H1 (cell line): Measurements from ENCODE around the gene ENKUR. TPM values are rescaled to one million over a fixed set of nuclear protein-coding genes. Genes with fewer than 3 reads are reported as not detected.

Experiments
- CTCF ChIA-PET: fragments of 300-600 bp; sonication (Branson Sonifier 250); formaldehyde crosslinking; loops from one replicate; lab custom pipeline; 2021; ENCODE audit not compliant: partially characterized antibody; lab: Charles Lee
- POLR2A ChIA-PET: fragments of 300-600 bp; sonication (Branson Sonifier 250); formaldehyde crosslinking; loops from one replicate; lab custom pipeline; 2021; ENCODE audit warnings: inconsistent platforms; ENCODE audit not compliant: partially characterized antibody; lab: Charles Lee
- DNase-seq, 2 experiments: peaks; one replicate each; pipeline versions ENCODE4 v3.0.0 to v3.0.0-alpha.2; 2010 to 2022; ENCODE audit warnings: low spot score in 2 of 2, low read depth in 1 of 2, mixed read lengths in 1 of 2
- FAIRE-seq: peaks from 2 replicates; lab custom pipeline; 2011; peaks lifted over from hg19 to GRCh38; lab: Jason Lieb, UNC
- H2AFZ ChIP-seq: 2 replicates; pipeline ENCODE4 v1.8.1; 2012; ENCODE audit warnings: low read length, inconsistent platforms
- H2AK5ac ChIP-seq: 2 replicates; pipeline ENCODE4 v1.6.1; 2013; ENCODE audit warnings: low read depth, low read length
- H2BK120ac ChIP-seq: replicated peaks from 2 replicates; pipeline ENCODE3; 2013; ENCODE audit warnings: low read depth, low read length, inconsistent platforms
- H2BK12ac ChIP-seq: 2 replicates; pipeline ENCODE4 v1.6.1; 2013; ENCODE audit warnings: low read depth, low read length
- H2BK15ac ChIP-seq: 2 replicates; pipeline ENCODE4 v1.6.1; 2013; ENCODE audit warnings: low read length
- H2BK20ac ChIP-seq: 2 replicates; pipeline ENCODE4 v1.6.1; 2013; ENCODE audit warnings: low read length
- H2BK5ac ChIP-seq: 2 replicates; pipeline ENCODE4 v1.6.1; 2013; ENCODE audit warnings: low read depth, low read length
- H3K14ac ChIP-seq: 2 replicates; pipeline ENCODE4 v1.6.1; 2013; ENCODE audit warnings: inconsistent platforms; ENCODE audit not compliant: insufficient read length
- H3K18ac ChIP-seq: 2 replicates; pipeline ENCODE4 v1.6.1; 2013; ENCODE audit warnings: low read length; ENCODE audit errors: extremely low read depth
- H3K23ac ChIP-seq: 2 replicates; pipeline ENCODE4 v1.6.1; 2013; ENCODE audit warnings: inconsistent platforms; ENCODE audit not compliant: insufficient read length
- H3K23me2 ChIP-seq: 2 replicates; pipeline ENCODE4 v1.6.1; 2013; ENCODE audit warnings: low read depth, low read length
- H3K27ac ChIP-seq: 2 replicates; pipeline ENCODE4 v1.6.1; 2011; ENCODE audit warnings: low read depth, low read length, inconsistent platforms
- H3K27me3 ChIP-seq, 4 experiments: replicated peaks in 1 of 4; 1 replicate in 1 of 4; 2 replicates in 3 of 4; pipeline versions ENCODE4 v1.6.1 to v1.8.1; 2011 to 2013; ENCODE audit warnings: low read length in 3 of 4, mild to moderate bottlenecking in 3 of 4, inconsistent platforms in 2 of 4, mixed read lengths in 2 of 4, moderate library complexity in 1 of 4; ENCODE audit not compliant: control insufficient read depth in 3 of 4, insufficient read depth in 3 of 4; ENCODE audit errors: extremely low read depth in 1 of 4
- H3K36me3 ChIP-seq, 4 experiments: 2 replicates each; pipeline versions ENCODE4 v1.6.1 to v1.8.1; 2011 to 2013; ENCODE audit warnings: mild to moderate bottlenecking in 4 of 4, low read length in 3 of 4, moderate library complexity in 2 of 4, control low read depth in 1 of 4, inconsistent platforms in 1 of 4; ENCODE audit not compliant: insufficient read depth in 4 of 4, control insufficient read depth in 2 of 4
- H3K4ac ChIP-seq: replicated peaks from 2 replicates; pipeline ENCODE3; 2013; ENCODE audit warnings: low read length, low read depth, mixed read lengths, inconsistent platforms; ENCODE audit not compliant: insufficient read length
- H3K4me1 ChIP-seq, 4 experiments: replicated peaks in 1 of 4; 1 replicate in 1 of 4; 2 replicates in 3 of 4; pipeline versions ENCODE4 v1.6.1 to v1.8.1; 2011 to 2013; ENCODE audit warnings: low read length in 3 of 4, inconsistent platforms in 2 of 4, mixed read lengths in 1 of 4; ENCODE audit not compliant: insufficient read depth in 4 of 4, control insufficient read depth in 3 of 4
- H3K4me2 ChIP-seq, 2 experiments: 2 replicates each; pipeline versions ENCODE4 v1.6.1 to v1.8.1; 2011 to 2013; ENCODE audit warnings: low read depth in 2 of 2, low read length in 2 of 2, control low read depth in 1 of 2, inconsistent platforms in 1 of 2, mild to moderate bottlenecking in 1 of 2; ENCODE audit not compliant: insufficient read depth in 1 of 2
- H3K4me3 ChIP-seq, 4 experiments: fragments of 200-600, 300-600 bp in 1 of 4; sonication (generic), shearing (Covaris generic), sonication (Bioruptor Twin) in 1 of 4; 2 replicates each; pipeline versions ENCODE4 v1.5.1 to v1.8.1; 2011 to 2016; ENCODE audit warnings: low read length in 4 of 4, low read depth in 3 of 4, control low read depth in 2 of 4, inconsistent platforms in 2 of 4, mild to moderate bottlenecking in 2 of 4, mixed read lengths in 1 of 4, moderate library complexity in 1 of 4; ENCODE audit not compliant: insufficient read depth in 2 of 4; ENCODE audit errors: extremely low read depth in 1 of 4
- H3K56ac ChIP-seq: replicated peaks from 2 replicates; pipeline ENCODE3; 2013; ENCODE audit warnings: low read depth, mild to moderate bottlenecking, mixed read lengths, low read length, inconsistent platforms; ENCODE audit not compliant: insufficient read length
- H3K79me1 ChIP-seq: 2 replicates; pipeline ENCODE4 v1.6.1; 2013; ENCODE audit warnings: low read depth, low read length, control low read depth
- H3K79me2 ChIP-seq, 2 experiments: 2 replicates each; pipeline versions ENCODE4 v1.6.1 to v1.8.1; 2012 to 2013; ENCODE audit warnings: low read length in 2 of 2, mild to moderate bottlenecking in 2 of 2, inconsistent platforms in 1 of 2; ENCODE audit not compliant: insufficient read depth in 2 of 2, control insufficient read depth in 1 of 2
- H3K9ac ChIP-seq, 4 experiments: replicated peaks in 1 of 4; 1 replicate in 1 of 4; 2 replicates in 3 of 4; pipeline versions ENCODE4 v1.6.1 to v1.8.1; 2011 to 2013; ENCODE audit warnings: low read depth in 3 of 4, low read length in 3 of 4, control low read depth in 2 of 4, mild to moderate bottlenecking in 2 of 4, moderate library complexity in 2 of 4, inconsistent platforms in 1 of 4; ENCODE audit errors: extremely low read depth in 1 of 4
- H3K9me3 ChIP-seq, 2 experiments: 2 replicates each; pipeline versions ENCODE4 v1.6.1 to v1.8.1; 2012 to 2013; ENCODE audit warnings: mild to moderate bottlenecking in 2 of 2, moderate library complexity in 2 of 2, control low read depth in 1 of 2, inconsistent platforms in 1 of 2, low read depth in 1 of 2, low read length in 1 of 2, mixed read lengths in 1 of 2; ENCODE audit not compliant: insufficient read depth in 2 of 2
- H4K20me1 ChIP-seq, 2 experiments: replicated peaks in 1 of 2; 2 replicates each; pipeline versions ENCODE3 to v1.8.1; 2011 to 2013; ENCODE audit warnings: inconsistent platforms in 2 of 2, low read length in 2 of 2, mild to moderate bottlenecking in 1 of 2; ENCODE audit not compliant: insufficient read depth in 2 of 2, control insufficient read depth in 1 of 2
- H4K5ac ChIP-seq: 2 replicates; pipeline ENCODE4 v1.6.1; 2013; ENCODE audit warnings: low read length, low read depth, mixed read lengths, inconsistent platforms; ENCODE audit not compliant: insufficient read length
- H4K8ac ChIP-seq: 2 replicates; pipeline ENCODE4 v1.8.0; 2013; ENCODE audit warnings: mild to moderate bottlenecking, moderate library complexity, low read length, inconsistent platforms; ENCODE audit not compliant: insufficient read depth; ENCODE audit errors: extremely low read depth
- H4K91ac ChIP-seq: replicated peaks from 2 replicates; pipeline ENCODE3; 2013; ENCODE audit warnings: low read length, mixed read lengths, inconsistent platforms; ENCODE audit not compliant: insufficient read length
- ASH2L ChIP-seq: fragments of 200-600, 300-600 bp; sonication (generic); IDR thresholded peaks from one replicate; pipeline ENCODE4 v1.7.1; 2017; ENCODE audit warnings: low read length
- BRCA1 ChIP-seq: IDR thresholded peaks from 2 replicates; pipeline ENCODE4 v1.6.1; 2012; ENCODE audit warnings: low read depth, low read length, improper control_type of control experiment
- CHD2 ChIP-seq: IDR thresholded peaks from 2 replicates; pipeline ENCODE4 v1.6.1; 2012; ENCODE audit warnings: low read length, improper control_type of control experiment
- EGR1 ChIP-seq: IDR thresholded peaks from 2 replicates; pipeline ENCODE4 v1.6.1; 2011; ENCODE audit warnings: low read depth, low read length, borderline replicate concordance
- HDAC2 ChIP-seq, 2 experiments: fragments of 300-600 bp in 1 of 2; sonication (generic) in 1 of 2; IDR thresholded peaks; 2 replicates each; pipeline ENCODE4 v1.6.1; 2011 to 2012; ENCODE audit warnings: low read depth in 2 of 2, low read length in 2 of 2, mild to moderate bottlenecking in 2 of 2, moderate library complexity in 2 of 2, borderline replicate concordance in 1 of 2, inconsistent platforms in 1 of 2
- HDAC6 ChIP-seq: IDR thresholded peaks from one replicate; pipeline ENCODE4 v1.7.1; 2012; ENCODE audit warnings: low read depth, mild to moderate bottlenecking, inconsistent platforms, low read length, moderate library complexity
- KDM1A ChIP-seq: fragments of 200-600, 300-600 bp; sonication (generic); IDR thresholded peaks from 2 replicates; pipeline ENCODE4 v1.7.1; 2016; ENCODE audit warnings: mild to moderate bottlenecking, low read length, borderline replicate concordance
- MAX ChIP-seq: IDR thresholded peaks from 2 replicates; pipeline ENCODE4 v1.6.1; 2012; ENCODE audit warnings: inconsistent platforms
- NRF1 ChIP-seq: IDR thresholded peaks from 2 replicates; pipeline ENCODE4 v1.6.1; 2011; ENCODE audit warnings: mild to moderate bottlenecking, low read depth, low read length, improper control_type of control experiment
- RAD21 ChIP-seq, 2 experiments: IDR thresholded peaks in 1 of 2; conservative IDR thresholded peaks in 1 of 2; 2 replicates each; pipeline ENCODE4 v1.6.1; 2011; ENCODE audit warnings: low read depth in 2 of 2, low read length in 2 of 2, improper control_type of control experiment in 1 of 2, inconsistent platforms in 1 of 2, mild to moderate bottlenecking in 1 of 2, moderate library complexity in 1 of 2
- SAP30 ChIP-seq: fragments of 300-600 bp; sonication (generic); IDR thresholded peaks from 2 replicates; pipeline ENCODE4 v1.7.1; 2012; ENCODE audit warnings: low read length, moderate library complexity, mild to moderate bottlenecking, inconsistent platforms; ENCODE audit not compliant: insufficient read depth, insufficient replicate concordance
- SIX5 ChIP-seq: IDR thresholded peaks from 2 replicates; pipeline ENCODE4 v1.6.1; 2011; ENCODE audit warnings: mild to moderate bottlenecking, low read depth, low read length
- USF2 ChIP-seq: IDR thresholded peaks from 2 replicates; pipeline ENCODE4 v1.6.1; 2011; ENCODE audit warnings: low read length, improper control_type of control experiment
- YY1 ChIP-seq: IDR thresholded peaks from 2 replicates; pipeline ENCODE4 v1.6.1; 2011; ENCODE audit warnings: low read depth, mild to moderate bottlenecking, low read length
- WGBS, 2 experiments: shearing (Covaris generic) in 1 of 2; methylation state at CpG; one replicate each; pipeline versions ENCODE4 v1.1.6 to v1.1.7; 2013 to 2015; ENCODE audit warnings: low lambda C conversion rate in 2 of 2, mixed read lengths in 2 of 2, inconsistent platforms in 1 of 2, low coverage in 1 of 2, missing lambda C conversion rate in 1 of 2; ENCODE audit not compliant: insufficient replicate concordance in 2 of 2, insufficient coverage in 1 of 2, insufficient read length in 1 of 2; ENCODE audit errors: extremely low coverage in 1 of 2, missing lambda C conversion rate in 1 of 2; 5-methylcytosine and 5-hydroxymethylcytosine counted together
- polyA plus RNA-seq, 7 experiments: library from polyadenylated mRNA; depleted of rRNA in 3 of 7; stranded (reverse) in 5 of 7; unstranded in 2 of 7; fragments of >200 nt in 5 of 7; fragments of 200-250 nt in 2 of 7; gene quantifications; 1 replicate in 5 of 7; 2 replicates in 1 of 7; 4 replicates in 1 of 7; pipeline versions ENCODE4 v1.2.1 to v1.2.3, GENCODE V29; 2011 to 2013; ENCODE audit warnings: missing spikeins in 2 of 7, mixed read lengths in 2 of 7
- total RNA-seq: library from RNA; stranded (reverse); fragmentation: NEBNext Ultra II Directional; extraction: Animal tissue kit (Norgen Biotek cat#: 25700); gene quantifications from 2 replicates; pipeline ENCODE4 v1.2.1, GENCODE V29; 2021

The ENKUR gene
- total and polyA plus RNA-seq, 2 of the 8 experiments (the other 6 are each of a cell fraction or from before 2014, with no cell fraction given) = not detected

GRCh38 chr10:24984906-24985305 lies 31.1 kb downstream of the ENKUR start:
- no peak overlapping the region for H4K91ac ChIP-seq
- H3K18ac ChIP-seq = no peak overlapping the region
- no peaks in the 10 kb centered on the region for H3K27me3 ChIP-seq
- H3K9ac ChIP-seq = no peak overlapping the region
- no peak overlapping the region for H2BK15ac ChIP-seq
- no peaks in the 10 kb centered on the region for H3K79me2 ChIP-seq
- H3K23me2 ChIP-seq = no peaks in the 10 kb centered on the region
- ChIA-PET POLR2A (no interaction called here), CTCF (no interaction called here)
- no peak overlapping the region for H4K5ac ChIP-seq
- no peak overlapping the region for H3K4ac ChIP-seq
- no peak overlapping the region for H2AFZ ChIP-seq
- H3K4me2 ChIP-seq = no peak overlapping the region
- H2BK20ac ChIP-seq = no peak overlapping the region
- no peak overlapping the region for H3K23ac ChIP-seq
- no peak for FAIRE-seq
- H3K36me3 ChIP-seq = no peaks in the 10 kb centered on the region
- H2BK120ac ChIP-seq = no peak overlapping the region
- H3K14ac ChIP-seq = no peak overlapping the region
- no peak overlapping the region for H4K8ac ChIP-seq
- H3K4me1 ChIP-seq = no peaks in the 10 kb centered on the region
- no peak overlapping the region for H3K27ac ChIP-seq
- no peaks in the 10 kb centered on the region for H3K9me3 ChIP-seq
- no peaks in the 10 kb centered on the region for H4K20me1 ChIP-seq
- 92% methylated on average over 3 of the region's 3 CpGs; no CpG with 5 or more reads in 1 of the 2 experiments for WGBS, 2 experiments
- H2BK12ac ChIP-seq = no peak overlapping the region
- H3K4me3 ChIP-seq = no peak overlapping the region
- no peak overlapping the region for H3K56ac ChIP-seq
- no peaks in the 10 kb centered on the region for H3K79me1 ChIP-seq
- H2AK5ac ChIP-seq = no peak overlapping the region
- DNase-seq = no peak
- H2BK5ac ChIP-seq = no peak overlapping the region
- TF ChIP-seq CHD2 = no peak
- TF ChIP-seq NRF1 = no peak
- TF ChIP-seq EGR1 = no peak
- no peak for TF ChIP-seq HDAC6
- no peak for TF ChIP-seq BRCA1
- no peak for TF ChIP-seq YY1
- no peak for TF ChIP-seq SIX5
- no peak for TF ChIP-seq HDAC2 (IDR thresholded peaks at IDR 0.05; ENCODE audit: borderline replicate concordance in 1 of 2, low read depth in 2 of 2, low read length in 2 of 2)
- no peak for TF ChIP-seq KDM1A
- TF ChIP-seq MAX = no peak
- TF ChIP-seq ASH2L = no peak
- no peak for TF ChIP-seq USF2
- TF ChIP-seq SAP30 = no peak
- TF ChIP-seq RAD21 (IDR thresholded peaks at IDR 0.05 in 1 of 2, conservative IDR thresholded peaks at IDR 0.05 in 1 of 2; ENCODE audit: low read depth in 2 of 2, low read length in 2 of 2) = no peak
